Measurements from ENCODE around the gene NAP1L3.

NAP1L3 gene

GRCh38 chrX:93673056-93673868, at the start of gene NAP1L3:
Gene NAP1L3, minus strand, starts transcription at chrX:93673578. Its CDS starts 274 bp downstream, at chrX:93673304.
- Mint-ChIP-seq H3K36me3 (ENCODE audit: low read depth) (no peaks in the 10 kb centered on the region), H3K27ac (peak within 1 kb of the TSS; percentile 49), H3K4me1 (peaks cover 7% of the 10 kb centered on the region), H3K4me3 (peak within 1 kb of the TSS; percentile 85), H3K27me3 (peaks cover 2% of the 10 kb centered on the region), H3K9me3 (no peaks in the 10 kb centered on the region)
- ATAC-seq: peak; percentile 91
- DNase-seq: peak; percentile 45

GRCh38 chrX:93711076-93711475, 37.7 kb upstream of the NAP1L3 start:
- no peaks in the 10 kb centered on the region for H3K9me3 Mint-ChIP-seq
- DNase-seq (no peak), ATAC-seq (no peak)
- H3K27ac Mint-ChIP-seq: no peak overlapping the region
- H3K36me3 Mint-ChIP-seq (ENCODE audit: low read depth): no peaks in the 10 kb centered on the region
- no peaks in the 10 kb centered on the region for H3K27me3 Mint-ChIP-seq
- no peaks in the 10 kb centered on the region for H3K4me1 Mint-ChIP-seq
- H3K4me3 Mint-ChIP-seq: no peak overlapping the region

- Mint-ChIP-seq H3K4me1 (no peaks in the 10 kb centered on the region), H3K4me3 (no peak overlapping the region), H3K9me3 (no peaks in the 10 kb centered on the region), H3K27ac (no peak overlapping the region), H3K27me3 (no peaks in the 10 kb centered on the region), H3K36me3 (ENCODE audit: low read depth) (no peaks in the 10 kb centered on the region)
- ATAC-seq (no peak), DNase-seq (no peak)
Observed at GRCh38 chrX:93703701-93704100, 30.3 kb upstream of the NAP1L3 start.

- ATAC-seq: no peak
- DNase-seq: no peak
- H3K4me3 Mint-ChIP-seq: no peak overlapping the region
Observed at GRCh38 chrX:93695981-93696380, 22.6 kb upstream of the NAP1L3 start.

GRCh38 chrX:93673869-93674271, 492 bp upstream of the NAP1L3 start, which contains the start of gene FAM133A:
Gene FAM133A, plus strand, starts transcription at chrX:93674206. Its CDS starts 35,214 bp downstream, at chrX:93709420.
- H3K4me1 Mint-ChIP-seq: peaks cover 7% of the 10 kb centered on the region
- DNase-seq (no peak), ATAC-seq (no peak)
- no peaks in the 10 kb centered on the region for H3K36me3 Mint-ChIP-seq (ENCODE audit: low read depth)
- H3K9me3 Mint-ChIP-seq: no peaks in the 10 kb centered on the region
- peak within 1 kb of the TSS; percentile 49 for H3K27ac Mint-ChIP-seq
- peaks cover 2% of the 10 kb centered on the region for H3K27me3 Mint-ChIP-seq
- peak within 1 kb of the TSS; percentile 85 for H3K4me3 Mint-ChIP-seq

More at GRCh38 chrX:93695981-93696380, 22.6 kb upstream of the NAP1L3 start:
- Mint-ChIP-seq H3K4me1 (no peaks in the 10 kb centered on the region), H3K27me3 (no peaks in the 10 kb centered on the region), H3K36me3 (ENCODE audit: low read depth) (no peaks in the 10 kb centered on the region), H3K27ac (no peak overlapping the region), H3K9me3 (no peaks in the 10 kb centered on the region)

- Mint-ChIP-seq H3K27me3 (no peaks in the 10 kb centered on the region), H3K4me1 (no peaks in the 10 kb centered on the region), H3K27ac (no peak overlapping the region), H3K4me3 (no peak overlapping the region), H3K36me3 (ENCODE audit: low read depth) (no peaks in the 10 kb centered on the region), H3K9me3 (no peaks in the 10 kb centered on the region)
- ATAC-seq: no peak
- DNase-seq: no peak
Observed at GRCh38 chrX:93660575-93660974, 12.8 kb downstream of the NAP1L3 start.

GRCh38 chrX:93649381-93649780, 24.0 kb downstream of the NAP1L3 start:
- Mint-ChIP-seq H3K4me3 (no peak overlapping the region), H3K9me3 (no peaks in the 10 kb centered on the region), H3K36me3 (ENCODE audit: low read depth) (no peaks in the 10 kb centered on the region), H3K27ac (no peak overlapping the region), H3K27me3 (no peaks in the 10 kb centered on the region), H3K4me1 (no peaks in the 10 kb centered on the region)
- no peak for ATAC-seq
- DNase-seq: no peak

GRCh38 chrX:93637591-93637990, 35.8 kb downstream of the NAP1L3 start:
- no peaks in the 10 kb centered on the region for H3K4me1 Mint-ChIP-seq
- no peak overlapping the region for H3K4me3 Mint-ChIP-seq
- ATAC-seq: no peak
- H3K27me3 Mint-ChIP-seq: no peaks in the 10 kb centered on the region
- no peak for DNase-seq
- H3K9me3 Mint-ChIP-seq: no peaks in the 10 kb centered on the region
- H3K36me3 Mint-ChIP-seq (ENCODE audit: low read depth): no peaks in the 10 kb centered on the region
- no peak overlapping the region for H3K27ac Mint-ChIP-seq
